Hepatocyte (in vitro differentiated cells): Measurements from ENCODE around the gene VGLL2. TPM values are rescaled to one million over a fixed set of nuclear protein-coding genes. Genes with fewer than 3 reads are reported as not detected.
"Not testable (repeated sequence)": the region's sequence is repeated elsewhere in the genome, so short reads cannot be mapped to it uniquely, and the experiment has no call there.

Source experiments
- DNase-seq: peaks from one replicate; pipeline ENCODE4 v3.0.0-alpha.2; 2016; ENCODE audit warnings: low spot score
- H2AFZ ChIP-seq: fragments of 200-600 bp; sonication (generic); 2 replicates; pipeline ENCODE4 v1.6.0; 2016; ENCODE audit warnings: antibody characterized with exemption, mild to moderate bottlenecking
- H3K27ac ChIP-seq: fragments of 200-600 bp; sonication (generic); 2 replicates; pipeline ENCODE4 v1.5.1; 2016; ENCODE audit warnings: mild to moderate bottlenecking
- H3K27me3 ChIP-seq: fragments of 200-600 bp; sonication (generic); 2 replicates; pipeline ENCODE4 v1.6.1; 2016
- H3K36me3 ChIP-seq: fragments of 200-600 bp; sonication (generic); replicated peaks from 2 replicates; pipeline ENCODE4 v1.5.1; 2016; ENCODE audit warnings: low read depth; ENCODE audit not compliant: insufficient read depth
- H3K4me1 ChIP-seq: fragments of 200-600 bp; sonication (generic); 2 replicates; pipeline ENCODE4 v1.5.1; 2016; ENCODE audit warnings: mild to moderate bottlenecking, moderate library complexity; ENCODE audit not compliant: insufficient read depth
- H3K4me2 ChIP-seq: fragments of 200-600 bp; sonication (generic); 2 replicates; pipeline ENCODE4 v1.6.0; 2016
- H3K4me3 ChIP-seq: fragments of 200-600 bp; sonication (generic); 2 replicates; pipeline ENCODE4 v1.5.1; 2016; ENCODE audit warnings: mild to moderate bottlenecking
- H3K79me2 ChIP-seq: fragments of 200-600 bp; sonication (generic); 2 replicates; pipeline ENCODE4 v1.6.0; 2017; ENCODE audit warnings: mild to moderate bottlenecking
- H3K9me2 ChIP-seq: fragments of 200-600 bp; sonication (generic); replicated peaks from 2 replicates; pipeline ENCODE4 v1.6.0; 2017; ENCODE audit warnings: mild to moderate bottlenecking; ENCODE audit not compliant: insufficient read depth
- H3K9me3 ChIP-seq: fragments of 200-600 bp; sonication (generic); 2 replicates; pipeline ENCODE4 v1.5.1; 2016; ENCODE audit warnings: low read depth, mild to moderate bottlenecking
- H4K20me1 ChIP-seq: fragments of 200-600 bp; sonication (generic); 2 replicates; pipeline ENCODE4 v1.6.0; 2016; ENCODE audit warnings: mild to moderate bottlenecking; ENCODE audit not compliant: insufficient read depth, poor library complexity, severe bottlenecking
- EZH2 ChIP-seq: fragments of 200-600 bp; sonication (generic); IDR thresholded peaks from 2 replicates; pipeline ENCODE4 v1.6.1; 2016; ENCODE audit warnings: antibody characterized with exemption, mild to moderate bottlenecking, borderline replicate concordance
- EZH2phosphoT487 ChIP-seq: fragments of 200-600 bp; sonication (generic); IDR thresholded peaks from one replicate; pipeline ENCODE4 v1.6.1; 2018; ENCODE audit warnings: antibody characterized with exemption, mild to moderate bottlenecking, low read depth, moderate library complexity; ENCODE audit not compliant: unreplicated experiment, severe bottlenecking
- WGBS: methylation state at CpG from one replicate; pipeline ENCODE4 v1.1.6; 2016; ENCODE audit warnings: low lambda C conversion rate; ENCODE audit errors: missing lambda C conversion rate; 5-methylcytosine and 5-hydroxymethylcytosine counted together
- polyA plus RNA-seq: library from polyadenylated mRNA; unstranded; fragments of >200 nt; fragmentation: Nextera tagmentation; extraction: Ambion mirVana; gene quantifications from 2 replicates; pipeline ENCODE4 v1.2.1, GENCODE V29; 2016
- total RNA-seq: library from RNA; depleted of rRNA; stranded (reverse); fragments of >200 nt; gene quantifications from 2 replicates; pipeline ENCODE4 v1.2.3, GENCODE V29; 2014
- TF ChIP-seq, protein P1 (sequence below): fragments of 200-600 bp; sonication (generic); IDR thresholded peaks from 2 replicates; pipeline ENCODE4 v1.5.1; 2016; ENCODE audit warnings: antibody characterized with exemption, mild to moderate bottlenecking; ENCODE audit not compliant: poor library complexity

VGLL2 gene
- total and polyA plus RNA-seq, 2 experiments from 2014 or later, result not detected

DNA sequence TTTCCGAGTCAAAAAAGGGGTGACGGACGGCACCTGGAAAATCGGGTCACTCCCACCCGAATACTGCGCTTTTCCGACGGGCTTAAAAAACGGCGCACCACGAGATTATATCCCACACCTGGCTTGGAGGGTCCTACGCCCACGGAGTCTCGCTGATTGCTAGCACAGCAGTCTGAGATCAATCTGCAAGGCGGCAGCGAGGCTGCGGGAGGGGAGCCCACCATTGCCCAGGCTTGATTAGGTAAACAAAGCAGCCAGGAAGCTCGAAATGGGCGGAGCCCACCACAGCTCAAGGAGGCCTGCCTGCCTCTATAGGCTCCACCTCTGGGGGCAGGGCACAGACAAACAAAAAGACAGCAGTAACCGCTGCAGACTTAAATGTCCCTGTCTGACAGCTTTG is 20.4 kb upstream of the VGLL2 start:
- H3K4me3 ChIP-seq, H3K27ac ChIP-seq: not testable (repeated sequence)
- WGBS, result 53% methylated on average over 19 of the region's 20 CpGs

DNA sequence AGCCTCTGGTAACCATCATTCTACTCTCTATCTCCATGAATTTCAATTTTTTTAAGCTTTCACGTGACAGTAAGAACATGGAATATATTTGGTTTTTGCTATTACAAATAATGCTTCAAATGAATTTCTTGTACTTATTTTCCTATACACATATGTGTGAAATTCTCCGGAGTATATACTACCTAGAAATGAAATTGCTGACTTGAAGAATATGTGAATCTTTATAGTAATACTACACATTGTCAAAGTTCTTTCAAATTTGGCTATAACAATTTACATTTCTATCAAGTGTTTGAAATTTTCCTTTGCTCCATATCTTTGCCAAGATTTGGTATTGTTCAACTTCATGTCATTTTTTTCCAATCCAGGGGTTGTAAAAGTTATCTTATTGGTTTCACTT is 11.6 kb upstream of the VGLL2 start:
- Histone ChIP-seq H4K20me1 (no peaks in the 10 kb centered on the region), H3K27me3 (peaks cover 8% of the 10 kb centered on the region), H3K27ac (no peak overlapping the region), H3K4me1 (no peaks in the 10 kb centered on the region), H3K36me3 (no peaks in the 10 kb centered on the region), H3K9me3 (no peaks in the 10 kb centered on the region), H3K4me3 (no peak overlapping the region), H3K4me2 (no peak overlapping the region), H3K9me2 (no peaks in the 10 kb centered on the region), H3K79me2 (no peaks in the 10 kb centered on the region), H2AFZ (no peak overlapping the region)
- DNase-seq, result no peak
- TF ChIP-seq, protein P1, sequence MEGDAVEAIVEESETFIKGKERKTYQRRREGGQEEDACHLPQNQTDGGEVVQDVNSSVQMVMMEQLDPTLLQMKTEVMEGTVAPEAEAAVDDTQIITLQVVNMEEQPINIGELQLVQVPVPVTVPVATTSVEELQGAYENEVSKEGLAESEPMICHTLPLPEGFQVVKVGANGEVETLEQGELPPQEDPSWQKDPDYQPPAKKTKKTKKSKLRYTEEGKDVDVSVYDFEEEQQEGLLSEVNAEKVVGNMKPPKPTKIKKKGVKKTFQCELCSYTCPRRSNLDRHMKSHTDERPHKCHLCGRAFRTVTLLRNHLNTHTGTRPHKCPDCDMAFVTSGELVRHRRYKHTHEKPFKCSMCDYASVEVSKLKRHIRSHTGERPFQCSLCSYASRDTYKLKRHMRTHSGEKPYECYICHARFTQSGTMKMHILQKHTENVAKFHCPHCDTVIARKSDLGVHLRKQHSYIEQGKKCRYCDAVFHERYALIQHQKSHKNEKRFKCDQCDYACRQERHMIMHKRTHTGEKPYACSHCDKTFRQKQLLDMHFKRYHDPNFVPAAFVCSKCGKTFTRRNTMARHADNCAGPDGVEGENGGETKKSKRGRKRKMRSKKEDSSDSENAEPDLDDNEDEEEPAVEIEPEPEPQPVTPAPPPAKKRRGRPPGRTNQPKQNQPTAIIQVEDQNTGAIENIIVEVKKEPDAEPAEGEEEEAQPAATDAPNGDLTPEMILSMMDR, result no peak
- TF ChIP-seq EZH2phosphoT487 (no peak), EZH2 (no peak)
- 84% methylated on average over 2 of the region's 2 CpGs for WGBS

More for the DNA sequence above, 20.4 kb upstream of the VGLL2 start:
- DNase-seq, H3K27me3 ChIP-seq, H4K20me1 ChIP-seq, H3K9me3 ChIP-seq, H3K9me2 ChIP-seq, H3K4me1 ChIP-seq, H3K79me2 ChIP-seq, H3K4me2 ChIP-seq, H3K36me3 ChIP-seq, H2AFZ ChIP-seq: not testable (repeated sequence)

DNA sequence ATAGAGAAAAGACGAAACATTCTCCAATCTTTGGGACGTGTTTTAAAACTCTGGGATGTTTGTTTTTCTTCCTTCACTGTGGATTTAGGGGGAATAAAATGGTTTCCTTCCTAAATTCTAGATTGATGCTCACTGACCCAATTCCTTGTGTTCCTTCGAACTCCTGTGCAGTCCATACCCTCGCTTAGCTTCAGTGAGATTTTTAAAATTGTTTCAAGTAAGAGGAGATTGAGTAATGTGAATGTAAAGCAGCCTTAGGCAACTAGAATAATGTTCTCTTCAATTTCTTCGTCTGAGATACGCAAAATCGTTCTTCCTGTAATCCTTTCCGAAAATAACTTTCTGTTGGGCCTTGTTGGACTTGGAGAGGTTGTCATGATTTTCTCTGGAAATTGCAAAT is 2.6 kb upstream of the VGLL2 start:
- Histone ChIP-seq H3K36me3 (no peaks in the 10 kb centered on the region), H3K9me2 (no peaks in the 10 kb centered on the region), H3K4me3 (no peak overlapping the region), H3K4me2 (no peak overlapping the region), H3K27me3 (peaks cover 95% of the 10 kb centered on the region), H3K27ac (no peak overlapping the region), H3K9me3 (no peaks in the 10 kb centered on the region), H4K20me1 (no peaks in the 10 kb centered on the region), H2AFZ (no peak overlapping the region), H3K79me2 (no peaks in the 10 kb centered on the region), H3K4me1 (peaks cover 17% of the 10 kb centered on the region)
- DNase-seq, result no peak
- 90% methylated on average over 8 of the region's 8 CpGs for WGBS
- TF ChIP-seq EZH2, result no peak
- TF ChIP-seq, protein P1, result no peak
- TF ChIP-seq EZH2phosphoT487, result no peak

DNA sequence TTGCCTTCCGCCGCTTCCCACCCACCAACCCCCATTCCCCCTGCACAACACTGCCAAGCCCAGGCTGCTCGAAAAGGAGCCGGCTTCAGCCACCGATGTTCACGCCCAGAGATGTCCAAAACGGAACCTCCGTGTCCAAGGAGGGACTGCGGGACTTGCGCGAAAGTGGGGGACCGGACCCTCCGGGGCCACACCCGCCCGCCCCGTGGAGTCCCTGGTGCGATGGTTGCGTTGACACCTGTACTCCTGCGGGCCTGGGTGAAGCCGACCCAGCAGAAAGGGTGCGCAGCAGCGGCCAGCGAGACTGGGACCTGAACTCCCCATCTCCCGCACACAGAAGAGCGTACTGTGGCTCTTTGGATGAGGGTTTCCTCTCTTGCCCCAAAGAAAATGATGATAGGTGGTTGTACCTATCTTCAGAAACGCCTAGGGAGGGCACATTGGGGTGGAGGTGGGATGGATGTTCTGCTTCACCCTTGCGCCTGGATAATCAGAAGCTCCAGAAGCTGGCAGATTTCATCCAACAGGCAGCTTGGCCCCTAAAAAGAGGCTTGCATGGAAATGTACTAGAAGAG is 1.9 kb upstream of the VGLL2 start:
- no peak for DNase-seq
- Histone ChIP-seq H2AFZ (no peak overlapping the region), H3K27ac (no peak overlapping the region), H3K4me2 (no peak overlapping the region), H3K79me2 (no peaks in the 10 kb centered on the region), H3K4me1 (peaks cover 17% of the 10 kb centered on the region), H3K36me3 (no peaks in the 10 kb centered on the region), H3K9me3 (no peaks in the 10 kb centered on the region), H3K4me3 (no peak overlapping the region), H3K27me3 (peaks cover 97% of the 10 kb centered on the region), H4K20me1 (no peaks in the 10 kb centered on the region), H3K9me2 (no peaks in the 10 kb centered on the region)
- 93% methylated on average over 24 of the region's 27 CpGs for WGBS
- TF ChIP-seq EZH2phosphoT487, result no peak
- TF ChIP-seq EZH2, result no peak
- TF ChIP-seq, protein P1, result no peak
